ENCODE results near the gene KRT9.
A peak's percentile ranks its signal among the peaks of the same experiment; 100 is the strongest.
"Not testable (repeated sequence)": the region's sequence is repeated elsewhere in the genome, so short reads cannot be mapped to it uniquely, and the experiment has no call there.

KRT9 gene

GRCh38 chr17:41589301-41589700, 17.4 kb upstream of the KRT9 start:
- no peak for TF ChIP-seq CTCF (conservative IDR thresholded peaks at IDR 0.05)
- H3K27ac ChIP-seq, result no peak overlapping the region

DNA sequence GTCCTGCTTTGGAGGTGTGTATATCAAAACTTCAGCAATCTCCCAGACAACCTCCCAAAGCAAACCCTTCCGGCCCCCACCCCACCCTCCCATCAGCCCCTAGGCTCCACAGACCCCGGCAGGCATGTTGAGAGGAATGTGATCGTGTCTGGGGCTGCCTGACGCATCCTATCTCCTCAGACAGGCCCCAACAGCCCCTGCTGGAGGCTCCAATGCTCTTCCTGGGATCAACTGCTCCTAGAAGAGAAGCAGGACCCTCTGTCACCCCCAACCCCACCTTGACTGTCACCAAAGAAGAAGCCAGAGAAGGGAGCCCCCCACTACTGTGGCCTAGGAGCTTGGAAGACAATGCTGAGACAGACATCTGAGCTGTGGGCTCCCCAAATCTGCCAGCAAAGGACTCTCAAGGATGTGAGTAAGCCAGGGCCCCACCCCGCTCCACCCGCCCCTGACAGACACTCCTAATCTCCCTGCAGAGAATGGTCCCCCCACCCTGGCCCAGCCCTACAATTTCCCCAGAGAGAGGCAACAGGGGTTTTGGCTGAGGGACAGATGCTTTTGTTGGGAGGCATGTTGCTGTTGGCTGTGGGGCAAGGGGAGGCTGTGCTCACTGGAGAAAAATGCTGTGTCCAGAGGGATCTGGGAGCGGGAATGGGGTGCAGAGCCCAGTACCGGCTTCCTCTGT, 16.4 kb upstream of the KRT9 start:
- no peak overlapping the region for H3K27ac ChIP-seq
- no peak for TF ChIP-seq CTCF (conservative IDR thresholded peaks at IDR 0.05)

DNA sequence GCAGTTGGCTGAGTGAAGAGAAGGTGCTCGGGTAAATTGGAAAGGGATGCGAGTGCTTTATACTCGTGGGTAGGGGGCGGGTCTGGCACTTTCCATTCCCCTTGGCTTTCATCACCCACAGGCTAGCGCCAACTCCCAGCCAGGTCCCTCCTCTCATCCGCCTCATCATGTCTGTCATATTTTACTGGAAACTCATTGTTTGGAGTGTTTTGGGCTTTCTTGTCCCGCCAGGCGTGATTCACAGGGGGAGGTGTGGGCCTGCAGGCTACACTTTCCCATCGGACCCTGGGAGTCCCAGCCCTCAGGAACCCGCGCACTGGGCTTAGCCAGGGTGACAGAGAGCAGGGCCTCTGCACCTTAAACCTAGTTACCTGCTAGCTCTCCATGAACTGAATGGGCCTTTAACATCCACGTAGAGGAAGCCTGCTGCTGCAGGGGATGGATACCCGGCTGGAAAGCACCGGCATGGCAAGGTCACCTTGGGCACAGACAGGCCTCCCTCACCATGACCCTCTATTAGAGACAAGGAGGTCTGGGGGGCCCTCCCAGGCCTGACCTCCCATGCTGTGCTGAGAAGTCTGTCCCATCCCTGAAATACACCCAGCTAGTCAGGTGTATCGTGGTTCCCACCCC, 15.1 kb upstream of the KRT9 start, which contains the start of gene KRT14:
TSS of gene KRT14 (minus strand) at position 33 of the 633 bp plus-strand sequence. CDS start 61 bp downstream, outside the sequence.
- no peak within 1 kb of the TSS for H3K27ac ChIP-seq
- TF ChIP-seq CTCF (conservative IDR thresholded peaks at IDR 0.05), result no peak

- no peak overlapping the region for H3K27ac ChIP-seq
- TF ChIP-seq CTCF (conservative IDR thresholded peaks at IDR 0.05), result no peak
Measured at GRCh38 chr17:41585301-41586056, 13.6 kb upstream of the KRT9 start.

DNA sequence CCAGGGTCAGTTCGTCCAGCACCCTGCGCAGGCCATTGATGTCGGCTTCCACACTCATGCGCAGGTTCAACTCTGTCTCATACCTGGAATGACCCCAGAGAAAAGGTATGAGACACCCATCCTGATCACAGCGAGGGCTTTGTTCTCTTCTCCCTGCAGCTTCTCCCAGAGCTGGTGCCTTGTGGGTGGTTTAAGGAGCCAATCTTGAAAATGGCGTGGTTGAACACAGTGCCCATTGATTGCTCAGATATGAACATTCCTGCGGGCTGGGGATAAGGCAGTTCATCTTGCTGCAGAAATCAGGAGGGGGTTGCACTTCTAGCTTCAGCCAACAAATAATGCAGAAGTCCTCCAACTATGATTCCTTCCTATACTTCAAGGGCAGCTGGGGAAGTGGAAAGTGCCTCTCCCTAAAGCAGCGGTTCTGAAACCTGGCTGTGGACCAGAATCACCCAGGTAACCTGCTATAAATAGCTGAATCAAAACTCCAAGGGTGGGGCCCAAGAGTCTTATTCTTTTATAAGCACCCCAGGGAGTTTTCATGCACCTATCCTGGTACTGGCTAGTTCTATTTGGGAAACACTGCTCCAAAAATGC, 12.6 kb upstream of the KRT9 start:
- H3K27ac ChIP-seq, result not testable (repeated sequence)

DNA sequence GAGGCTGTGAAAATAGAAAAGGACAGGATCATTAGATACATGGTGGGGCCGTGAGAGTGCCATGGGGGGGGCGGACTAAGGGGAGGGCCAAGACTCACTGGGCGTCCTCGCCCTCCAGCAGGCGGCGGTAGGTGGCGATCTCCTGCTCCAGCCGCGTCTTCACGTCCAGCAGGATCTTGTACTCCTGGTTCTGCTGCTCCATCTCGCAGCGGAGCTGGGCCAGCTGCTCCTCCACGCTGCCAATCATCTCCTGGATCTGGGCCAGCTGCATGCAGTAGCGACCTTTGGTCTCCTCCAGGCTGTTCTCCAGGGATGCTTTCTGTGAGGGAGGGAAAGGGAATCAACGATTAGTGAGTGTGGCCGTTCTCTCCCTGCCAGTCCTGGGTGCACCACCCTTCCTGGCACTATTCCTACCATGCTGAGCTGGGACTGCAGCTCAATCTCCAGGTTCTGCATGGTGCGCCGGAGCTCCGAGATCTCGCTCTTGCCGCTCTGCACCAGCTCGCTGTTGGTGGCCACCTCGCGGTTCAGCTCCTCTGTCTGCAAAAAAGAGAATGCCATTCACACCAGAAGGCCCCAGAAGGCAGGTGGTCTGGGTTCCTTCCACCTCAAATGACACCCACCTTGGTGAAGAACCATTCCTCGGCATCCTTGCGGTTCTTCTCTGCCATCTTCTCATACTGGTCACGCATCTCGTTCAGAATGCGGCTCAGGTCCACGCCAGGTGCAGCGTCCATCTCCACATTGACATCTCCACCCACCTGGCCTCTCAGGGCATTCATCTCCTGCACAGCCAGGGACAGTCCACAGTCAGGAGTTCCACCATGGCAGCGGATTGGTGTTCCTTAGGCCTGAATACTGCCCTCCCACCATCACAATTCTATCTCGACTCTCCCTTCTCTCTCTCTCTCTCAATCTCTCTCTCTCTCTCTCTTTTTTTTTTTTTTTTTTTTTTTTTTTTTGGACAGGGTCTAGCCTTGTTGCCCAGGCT, 11.6 kb upstream of the KRT9 start:
- TF ChIP-seq CTCF (conservative IDR thresholded peaks at IDR 0.05), result peak; percentile 63
- H3K27ac ChIP-seq, result no peak overlapping the region

DNA sequence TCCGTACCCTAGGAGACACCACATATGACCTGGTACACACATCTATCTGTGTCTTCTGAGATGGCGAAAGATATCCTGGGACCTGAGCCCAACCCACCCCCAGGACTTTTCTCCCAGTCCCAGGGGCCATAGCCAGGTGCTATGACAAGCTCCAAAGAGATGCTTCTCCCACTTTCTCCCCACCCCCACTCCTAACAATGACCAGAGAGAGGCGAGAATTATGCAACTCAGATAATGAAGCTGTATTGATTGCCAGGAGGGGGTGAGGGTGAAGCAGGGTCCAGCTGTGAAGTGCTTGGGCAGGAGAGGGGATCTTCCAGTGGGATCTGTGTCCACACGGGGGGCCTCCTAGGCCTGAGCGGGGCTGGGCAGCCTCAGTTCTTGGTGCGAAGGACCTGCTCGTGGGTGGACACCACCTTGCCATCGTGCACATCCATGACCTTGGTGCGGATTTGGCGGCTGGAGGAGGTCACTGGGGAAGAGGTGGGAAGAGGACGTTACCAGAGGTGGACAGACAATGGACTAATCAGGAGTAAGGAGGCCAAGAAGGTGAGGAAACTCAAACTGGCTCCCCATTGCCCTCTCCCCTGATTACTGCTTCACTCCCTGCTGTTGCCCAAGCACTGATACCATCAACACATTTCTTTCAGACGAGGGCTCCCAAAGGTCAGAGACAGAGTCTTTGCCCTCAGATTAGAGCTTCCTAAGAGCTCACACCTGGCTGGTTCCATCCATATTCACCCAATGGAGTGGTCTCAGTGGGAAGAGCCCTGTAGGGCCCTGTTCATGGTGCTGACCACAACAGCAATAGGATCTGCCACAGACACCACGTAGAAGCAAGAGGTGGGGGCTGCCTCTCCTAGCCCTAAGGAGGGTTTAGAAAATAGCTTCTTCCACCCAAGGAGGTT, 10.5 kb upstream of the KRT9 start:
- H3K27ac ChIP-seq, result not testable (repeated sequence)
